AG10803 (cell line): ENCODE results near the gene CAMSAP1.

Experiments used
- DNase-seq: peaks from one replicate; pipeline ENCODE4 v3.0.0; 2010; ENCODE audit warnings: low read depth
- H3K4me3 ChIP-seq: 2 replicates; pipeline ENCODE4 v1.5.1; 2011; ENCODE audit warnings: mild to moderate bottlenecking, low read length, control low read depth
- CTCF ChIP-seq: conservative IDR thresholded peaks from 2 replicates; pipeline ENCODE4 v1.5.1; 2011; ENCODE audit warnings: mild to moderate bottlenecking, low read length, control low read depth, inconsistent platforms

CAMSAP1 gene

GRCh38 chr9:135804581-135805421 is 102.5 kb downstream of the CAMSAP1 start:
- no peak overlapping the region for H3K4me3 ChIP-seq
- TF ChIP-seq CTCF = no peak
- peak; percentile 15 for DNase-seq

- no peak for DNase-seq
- no peak for TF ChIP-seq CTCF
- H3K4me3 ChIP-seq = no peak overlapping the region
Observed at GRCh38 chr9:135803441-135803840, 103.9 kb downstream of the CAMSAP1 start.

- no peak for DNase-seq
Observed at GRCh38 chr9:135802876-135803419, 104.4 kb downstream of the CAMSAP1 start.

GRCh38 chr9:135801070-135801469 is 106.3 kb downstream of the CAMSAP1 start:
- DNase-seq = no peak
- no peak for TF ChIP-seq CTCF

More at GRCh38 chr9:135802876-135803419, 104.4 kb downstream of the CAMSAP1 start:
- H3K4me3 ChIP-seq = no peak overlapping the region
- TF ChIP-seq CTCF = no peak

GRCh38 chr9:135799261-135799660 is 108.1 kb downstream of the CAMSAP1 start:
- no peak for TF ChIP-seq CTCF
- H3K4me3 ChIP-seq = no peak overlapping the region

More at GRCh38 chr9:135801070-135801469, 106.3 kb downstream of the CAMSAP1 start:
- H3K4me3 ChIP-seq = no peak overlapping the region

GRCh38 chr9:135798263-135798585 is 109.1 kb downstream of the CAMSAP1 start:
- no peak for TF ChIP-seq CTCF
- no peak for DNase-seq
- H3K4me3 ChIP-seq = no peak overlapping the region

More at GRCh38 chr9:135799261-135799660, 108.1 kb downstream of the CAMSAP1 start:
- DNase-seq = no peak

GRCh38 chr9:135797507-135798262 is 109.7 kb downstream of the CAMSAP1 start:
- no peak overlapping the region for H3K4me3 ChIP-seq
- peak; percentile 63 for TF ChIP-seq CTCF
- peak; percentile 37 for DNase-seq
